Left ventricle myocardium inferior (tissue), 1 donor: ENCODE data around the gene MAML2. TPM values are rescaled to one million over a fixed set of nuclear protein-coding genes. Genes with fewer than 3 reads are reported as not detected.

Source experiments
- DNase-seq: peaks from one replicate; pipeline ENCODE4 v3.0.0-alpha.2; 2020
- H3K27ac ChIP-seq: fragments of 200-600 bp; replicated peaks from 2 replicates; pipeline ENCODE4 v1.8.0; 2021
- H3K27me3 ChIP-seq: fragments of 200-600 bp; 2 replicates; pipeline ENCODE4 v1.8.0; 2021; ENCODE audit warnings: low read depth
- H3K36me3 ChIP-seq: fragments of 200-600 bp; 2 replicates; pipeline ENCODE4 v1.8.0; 2021
- H3K4me1 ChIP-seq: fragments of 200-600 bp; 2 replicates; pipeline ENCODE4 v1.8.0; 2021
- H3K4me3 ChIP-seq: fragments of 200-600 bp; 2 replicates; pipeline ENCODE4 v1.8.0; 2021; ENCODE audit warnings: mild to moderate bottlenecking, moderate library complexity
- H3K9me3 ChIP-seq: fragments of 200-600 bp; replicated peaks from 2 replicates; pipeline ENCODE4 v1.8.0; 2021
- intact Hi-C: fragments of 100-400 bp; cut with micrococcal nuclease; formaldehyde crosslinking; loops from one replicate; pipeline ENCODE4 v1.11.0; 2022
- total RNA-seq: library from RNA; stranded (reverse); fragmentation: NEBNext Ultra II Directional; extraction: Animal tissue kit (Norgen Biotek cat#: 25700); gene quantifications from one replicate; pipeline ENCODE4 v1.2.1, GENCODE V29; 2021
- TF ChIP-seq, protein P1 (sequence below): fragments of 200-600 bp; IDR thresholded peaks from 2 replicates; pipeline ENCODE4 v1.8.0; 2021; ENCODE audit warnings: antibody characterized with exemption, mild to moderate bottlenecking, borderline replicate concordance
- donor health status: DM: no; HTN: yes; CAD: no; lungs with severe emphysema.

Gene MAML2
- total RNA-seq, 1 donor from 2014 or later = 4.5 TPM

DNA sequence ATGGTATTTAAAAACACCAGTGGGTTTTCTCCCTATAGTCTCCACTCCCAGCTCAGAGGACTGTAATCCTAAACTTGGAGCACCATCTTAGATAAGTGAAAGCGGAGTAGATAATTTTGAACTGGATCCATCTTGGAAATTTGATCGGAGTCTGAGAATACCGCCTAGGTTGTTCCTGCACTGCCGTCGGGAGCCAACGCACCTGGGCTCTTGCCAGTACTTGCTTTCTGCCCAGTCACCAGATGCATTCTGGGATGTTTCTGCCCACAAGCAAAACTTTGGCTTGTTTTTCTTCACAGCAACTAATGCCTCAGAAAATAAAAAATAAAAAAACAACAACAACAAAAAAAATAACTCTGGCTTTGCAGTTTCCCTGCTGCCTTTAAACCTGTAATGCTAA lies 306.1 kb downstream of the MAML2 start:
- H3K9me3 ChIP-seq = no peaks in the 10 kb centered on the region
- no peaks in the 10 kb centered on the region for H3K36me3 ChIP-seq
- no peak overlapping the region for H3K4me3 ChIP-seq
- no peak overlapping the region for H3K27ac ChIP-seq
- no peak for DNase-seq
- TF ChIP-seq, protein P1, sequence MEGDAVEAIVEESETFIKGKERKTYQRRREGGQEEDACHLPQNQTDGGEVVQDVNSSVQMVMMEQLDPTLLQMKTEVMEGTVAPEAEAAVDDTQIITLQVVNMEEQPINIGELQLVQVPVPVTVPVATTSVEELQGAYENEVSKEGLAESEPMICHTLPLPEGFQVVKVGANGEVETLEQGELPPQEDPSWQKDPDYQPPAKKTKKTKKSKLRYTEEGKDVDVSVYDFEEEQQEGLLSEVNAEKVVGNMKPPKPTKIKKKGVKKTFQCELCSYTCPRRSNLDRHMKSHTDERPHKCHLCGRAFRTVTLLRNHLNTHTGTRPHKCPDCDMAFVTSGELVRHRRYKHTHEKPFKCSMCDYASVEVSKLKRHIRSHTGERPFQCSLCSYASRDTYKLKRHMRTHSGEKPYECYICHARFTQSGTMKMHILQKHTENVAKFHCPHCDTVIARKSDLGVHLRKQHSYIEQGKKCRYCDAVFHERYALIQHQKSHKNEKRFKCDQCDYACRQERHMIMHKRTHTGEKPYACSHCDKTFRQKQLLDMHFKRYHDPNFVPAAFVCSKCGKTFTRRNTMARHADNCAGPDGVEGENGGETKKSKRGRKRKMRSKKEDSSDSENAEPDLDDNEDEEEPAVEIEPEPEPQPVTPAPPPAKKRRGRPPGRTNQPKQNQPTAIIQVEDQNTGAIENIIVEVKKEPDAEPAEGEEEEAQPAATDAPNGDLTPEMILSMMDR = no peak
- H3K4me1 ChIP-seq = no peaks in the 10 kb centered on the region
- intact Hi-C loops = no loop called here
- no peaks in the 10 kb centered on the region for H3K27me3 ChIP-seq

DNA sequence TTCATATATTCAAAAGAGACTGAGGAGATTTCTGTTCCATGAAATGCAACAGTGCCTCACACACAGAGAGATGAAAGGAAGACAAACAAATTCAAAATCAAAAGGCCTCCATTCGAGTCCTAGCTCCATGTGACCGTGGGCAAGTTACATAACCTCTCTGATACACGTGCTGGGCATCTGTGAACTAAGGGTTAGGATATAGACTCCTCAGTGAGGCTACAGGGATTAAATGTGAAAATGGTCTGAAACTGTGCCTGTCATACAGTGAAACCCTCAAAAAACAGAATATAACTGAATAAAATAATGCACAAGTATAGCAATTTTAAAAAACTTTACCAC lies 307.3 kb downstream of the MAML2 start:
- Histone ChIP-seq H3K4me3 (no peak overlapping the region), H3K36me3 (no peaks in the 10 kb centered on the region), H3K4me1 (no peaks in the 10 kb centered on the region), H3K9me3 (no peaks in the 10 kb centered on the region), H3K27me3 (no peaks in the 10 kb centered on the region), H3K27ac (no peak overlapping the region)
- intact Hi-C loops = no loop called here
- TF ChIP-seq, protein P1 = no peak
- no peak for DNase-seq

DNA sequence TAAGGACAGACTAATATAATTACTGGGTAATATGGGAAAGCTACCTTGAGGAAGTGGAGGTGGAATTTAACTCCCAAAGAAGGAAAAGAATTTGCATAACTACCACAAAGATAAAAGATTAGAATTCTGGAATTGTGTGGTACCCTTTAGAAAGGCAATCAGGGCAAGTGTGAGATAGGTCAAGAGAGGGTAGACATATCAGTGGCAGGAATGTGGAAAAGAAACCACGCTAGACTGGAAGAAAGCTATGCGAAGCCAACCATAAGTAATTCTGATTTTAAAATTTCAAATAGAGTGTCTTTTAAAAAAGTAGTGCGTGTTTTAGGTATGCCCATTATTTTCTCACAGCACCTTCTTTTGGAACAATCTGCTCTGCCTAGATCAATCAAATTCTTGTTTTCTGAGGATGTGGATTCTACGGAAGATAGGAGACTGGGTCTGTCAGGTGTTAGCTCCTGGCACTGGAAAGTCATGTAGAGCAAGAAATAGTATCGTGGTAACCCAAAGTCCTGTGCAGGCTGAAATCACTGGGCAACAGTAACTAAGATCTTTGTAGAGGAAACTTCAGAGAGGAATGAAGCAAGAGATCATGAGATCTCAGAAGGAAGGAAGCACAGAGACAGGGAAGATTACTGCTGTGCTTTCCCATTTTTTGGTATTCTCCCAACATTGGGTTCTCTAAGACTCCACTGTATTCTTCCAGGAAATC lies 307.8 kb downstream of the MAML2 start:
- intact Hi-C loops = no loop called here
- no peak overlapping the region for H3K27ac ChIP-seq

DNA sequence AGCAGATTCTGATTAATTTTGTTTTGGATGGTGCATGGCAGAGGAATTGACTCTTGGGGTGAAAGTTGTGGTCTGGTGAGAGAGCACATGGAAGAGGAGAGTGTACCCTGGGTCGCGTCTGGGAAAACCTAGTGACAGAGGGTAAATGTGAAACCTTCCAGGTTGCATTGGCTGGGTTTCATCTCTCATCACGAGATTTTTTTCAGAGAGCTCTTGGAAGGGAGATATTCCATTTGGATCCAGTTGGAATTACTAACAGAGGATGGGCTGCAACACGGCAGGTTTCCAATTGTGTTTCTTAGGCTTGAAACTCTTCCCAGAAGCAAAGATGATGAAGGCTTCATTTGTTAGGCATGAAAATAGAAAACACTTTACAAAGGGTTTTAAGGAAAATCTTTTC lies 309.4 kb downstream of the MAML2 start:
- Histone ChIP-seq H3K27me3 (no peaks in the 10 kb centered on the region), H3K27ac (no peak overlapping the region), H3K9me3 (no peaks in the 10 kb centered on the region), H3K36me3 (no peaks in the 10 kb centered on the region), H3K4me3 (no peak overlapping the region), H3K4me1 (no peaks in the 10 kb centered on the region)
- no peak for DNase-seq
- intact Hi-C loops = no loop called here
- TF ChIP-seq, protein P1 = no peak

More for the DNA sequence above, 307.8 kb downstream of the MAML2 start:
- H3K9me3 ChIP-seq = no peaks in the 10 kb centered on the region
- H3K36me3 ChIP-seq = no peaks in the 10 kb centered on the region
- no peak for DNase-seq
- H3K4me1 ChIP-seq = no peaks in the 10 kb centered on the region
- TF ChIP-seq, protein P1 = no peak
- H3K27me3 ChIP-seq = no peaks in the 10 kb centered on the region
- no peak overlapping the region for H3K4me3 ChIP-seq

DNA sequence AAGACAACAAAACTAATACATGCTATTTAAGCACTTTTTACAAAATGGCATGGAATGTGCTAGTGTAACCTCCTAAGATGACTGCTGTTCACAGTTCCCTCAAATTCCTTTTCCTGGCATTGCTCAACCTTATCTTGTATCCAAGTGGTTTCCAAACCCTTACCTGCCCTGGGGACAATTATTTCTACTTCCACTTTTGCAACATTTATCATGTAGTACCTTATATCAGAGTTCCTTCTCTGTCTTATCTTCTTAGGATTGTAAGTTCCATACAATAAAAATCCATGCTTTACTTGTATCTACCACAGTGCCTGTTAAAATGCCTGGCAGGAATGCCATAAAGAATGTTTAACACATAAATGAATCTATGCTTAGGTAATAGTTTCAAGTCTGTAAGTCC lies 309.9 kb downstream of the MAML2 start:
- no peaks in the 10 kb centered on the region for H3K36me3 ChIP-seq
- H3K4me3 ChIP-seq = no peak overlapping the region
- no peaks in the 10 kb centered on the region for H3K4me1 ChIP-seq
- no peaks in the 10 kb centered on the region for H3K9me3 ChIP-seq
- no peak for DNase-seq
- intact Hi-C loops = no loop called here
- H3K27ac ChIP-seq = no peak overlapping the region
- H3K27me3 ChIP-seq = no peaks in the 10 kb centered on the region
- TF ChIP-seq, protein P1 = no peak

DNA sequence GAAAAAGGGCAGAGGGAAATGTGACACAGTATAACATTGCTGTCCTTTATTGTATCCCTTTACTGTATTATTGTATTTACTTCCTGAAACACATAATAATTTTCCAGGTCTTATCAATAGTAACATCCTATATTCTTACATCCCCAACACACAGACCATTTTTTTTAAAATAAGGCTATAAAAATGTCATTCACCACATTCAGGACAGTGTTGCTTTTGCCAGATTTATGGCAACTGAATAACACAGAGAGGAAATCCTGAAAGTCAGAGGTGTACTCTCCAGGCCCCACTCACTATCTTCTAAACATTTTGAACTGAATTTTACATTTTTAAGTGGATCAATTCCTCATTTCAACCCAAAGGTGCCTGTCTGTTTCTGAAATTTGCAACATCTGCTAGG lies 314.2 kb downstream of the MAML2 start:
- TF ChIP-seq, protein P1 = no peak
- no peaks in the 10 kb centered on the region for H3K27me3 ChIP-seq
- no peaks in the 10 kb centered on the region for H3K9me3 ChIP-seq
- H3K36me3 ChIP-seq = no peaks in the 10 kb centered on the region
- no peaks in the 10 kb centered on the region for H3K4me1 ChIP-seq
- no peak overlapping the region for H3K27ac ChIP-seq
- H3K4me3 ChIP-seq = no peak overlapping the region
- intact Hi-C loops = no loop called here
- DNase-seq = no peak
